Smooth muscle cell (in vitro differentiated cells): ENCODE measurements around the gene UST. TPM values are rescaled to one million over a fixed set of nuclear protein-coding genes. Genes with fewer than 3 reads are reported as not detected.

Source experiments
- DNase-seq: peaks from one replicate; lab custom pipeline; 2025; ENCODE audit not compliant: unreplicated experiment; lab: John Stamatoyannopoulos, UW
- H2AFZ ChIP-seq: fragments of 200-600 bp; sonication (generic); 2 replicates; pipeline ENCODE4 v1.6.0; 2016; ENCODE audit warnings: antibody characterized with exemption, low read depth, mild to moderate bottlenecking
- H3F3A ChIP-seq: fragments of 200-600 bp; sonication (generic); 2 replicates; pipeline ENCODE4 v1.6.0; 2017; ENCODE audit warnings: antibody characterized with exemption, low read depth
- H3K27ac ChIP-seq: fragments of 200-600 bp; sonication (generic); 2 replicates; pipeline ENCODE4 v1.5.1; 2016; ENCODE audit warnings: low read depth, mild to moderate bottlenecking
- H3K27me3 ChIP-seq: fragments of 200-600 bp; sonication (generic); 2 replicates; pipeline ENCODE4 v1.6.1; 2016; ENCODE audit warnings: low read depth, mild to moderate bottlenecking
- H3K36me3 ChIP-seq: fragments of 200-600 bp; sonication (generic); 2 replicates; pipeline ENCODE4 v1.5.1; 2016; ENCODE audit warnings: low read depth
- H3K4me1 ChIP-seq: fragments of 200-600 bp; sonication (generic); 2 replicates; pipeline ENCODE4 v1.5.1; 2016; ENCODE audit warnings: low read depth
- H3K4me2 ChIP-seq: fragments of 200-600 bp; sonication (generic); 2 replicates; pipeline ENCODE4 v1.6.0; 2016; ENCODE audit warnings: mild to moderate bottlenecking
- H3K4me3 ChIP-seq: fragments of 200-600 bp; sonication (generic); 2 replicates; pipeline ENCODE4 v1.5.1; 2016; ENCODE audit warnings: mild to moderate bottlenecking
- H3K79me2 ChIP-seq: fragments of 200-600 bp; sonication (generic); 2 replicates; pipeline ENCODE4 v1.6.0; 2016; ENCODE audit warnings: low read depth, mild to moderate bottlenecking
- H3K9ac ChIP-seq: fragments of 200-600 bp; sonication (generic); 2 replicates; pipeline ENCODE4 v1.6.0; 2016; ENCODE audit warnings: low read depth
- H3K9me3 ChIP-seq: fragments of 200-600 bp; sonication (generic); replicated peaks from 2 replicates; pipeline ENCODE4 v1.5.1; 2016; ENCODE audit warnings: low read depth
- H4K20me1 ChIP-seq: fragments of 200-600 bp; sonication (generic); 2 replicates; pipeline ENCODE4 v1.6.0; 2016; ENCODE audit warnings: low read depth
- CTCF ChIP-seq: fragments of 200-600 bp; sonication (generic); IDR thresholded peaks from 2 replicates; pipeline ENCODE4 v1.5.1; 2017; ENCODE audit warnings: borderline replicate concordance, mild to moderate bottlenecking, antibody characterized with exemption; ENCODE audit not compliant: insufficient read depth, poor library complexity, severe bottlenecking
- WGBS: methylation state at CpG from one replicate; pipeline ENCODE4 v1.1.7; 2016; ENCODE audit warnings: low lambda C conversion rate; 5-methylcytosine and 5-hydroxymethylcytosine counted together
- polyA plus RNA-seq: library from polyadenylated mRNA; unstranded; fragments of >200 nt; fragmentation: Nextera tagmentation; extraction: Ambion mirVana; gene quantifications from 2 replicates; pipeline ENCODE4 v1.2.1, GENCODE V29; 2016
- total RNA-seq: library from RNA; depleted of rRNA; stranded (reverse); fragments of >200 nt; gene quantifications from 2 replicates; pipeline ENCODE4 v1.2.3, GENCODE V29; 2014

Gene UST
- total and polyA plus RNA-seq, 2 experiments from 2014 or later = 16.1 to 19.5 TPM

- DNase-seq = no peak
- no peak for TF ChIP-seq CTCF
- Histone ChIP-seq H4K20me1 (no peaks in the 10 kb centered on the region), H3K9ac (no peak overlapping the region), H3K4me2 (no peak overlapping the region), H3K79me2 (no peaks in the 10 kb centered on the region), H2AFZ (no peak overlapping the region), H3K4me1 (peaks cover 11% of the 10 kb centered on the region), H3K9me3 (no peaks in the 10 kb centered on the region), H3K4me3 (no peak overlapping the region), H3K36me3 (no peaks in the 10 kb centered on the region), H3K27ac (no peak overlapping the region), H3F3A (no peaks in the 10 kb centered on the region), H3K27me3 (no peaks in the 10 kb centered on the region)
- 82% methylated on average over 8 of the region's 8 CpGs for WGBS
Measured at GRCh38 chr6:149089510-149089909, 342.7 kb downstream of the UST start.

GRCh38 chr6:149090937-149091336, 344.1 kb downstream of the UST start:
- Histone ChIP-seq H3K4me1 (peaks cover 13% of the 10 kb centered on the region), H4K20me1 (no peaks in the 10 kb centered on the region), H3K4me3 (no peak overlapping the region), H3K9ac (no peak overlapping the region), H3K27me3 (no peaks in the 10 kb centered on the region), H2AFZ (no peak overlapping the region), H3K27ac (no peak overlapping the region), H3K9me3 (no peaks in the 10 kb centered on the region), H3K79me2 (no peaks in the 10 kb centered on the region), H3F3A (no peaks in the 10 kb centered on the region), H3K36me3 (no peaks in the 10 kb centered on the region), H3K4me2 (no peak overlapping the region)
- TF ChIP-seq CTCF = no peak
- DNase-seq = no peak
- WGBS = 88% methylated on average over 4 of the region's 4 CpGs

- Histone ChIP-seq H3K36me3 (no peaks in the 10 kb centered on the region), H3K27me3 (no peaks in the 10 kb centered on the region), H3K27ac (no peak overlapping the region), H3K4me3 (no peak overlapping the region), H3K9me3 (peaks cover 9% of the 10 kb centered on the region), H2AFZ (peak overlapping the region; percentile 47), H4K20me1 (no peaks in the 10 kb centered on the region), H3F3A (no peaks in the 10 kb centered on the region), H3K4me1 (peaks cover 13% of the 10 kb centered on the region), H3K79me2 (no peaks in the 10 kb centered on the region), H3K4me2 (peak overlapping the region; percentile 44), H3K9ac (no peak overlapping the region)
- DNase-seq = no peak
- WGBS = 44% methylated on average over 3 of the region's 3 CpGs
- no peak for TF ChIP-seq CTCF
Measured at GRCh38 chr6:149093643-149094042, 346.8 kb downstream of the UST start.

- H2AFZ ChIP-seq = no peak overlapping the region
Measured at GRCh38 chr6:149094156-149094555, 347.3 kb downstream of the UST start.

More at GRCh38 chr6:149094156-149094555, 347.3 kb downstream of the UST start:
- H3K27me3 ChIP-seq = no peaks in the 10 kb centered on the region
- H3K9ac ChIP-seq = no peak overlapping the region
- 27% methylated on average over 3 of the region's 3 CpGs for WGBS
- peak overlapping the region; percentile 44 for H3K4me2 ChIP-seq
- H3K4me1 ChIP-seq = peaks cover 13% of the 10 kb centered on the region
- H3K9me3 ChIP-seq = peaks cover 14% of the 10 kb centered on the region
- no peaks in the 10 kb centered on the region for H3K79me2 ChIP-seq
- H4K20me1 ChIP-seq = no peaks in the 10 kb centered on the region
- no peak overlapping the region for H3K4me3 ChIP-seq
- TF ChIP-seq CTCF = no peak
- no peaks in the 10 kb centered on the region for H3F3A ChIP-seq
- H3K36me3 ChIP-seq = no peaks in the 10 kb centered on the region
- no peak for DNase-seq
- no peak overlapping the region for H3K27ac ChIP-seq
